GM19023 (cell line): ENCODE results near the gene RFLNA.

Experiments used
- ATAC-seq: cut with Tn5 transposase; IDR thresholded peaks from one replicate; pipeline ENCODE4 v1.9.1; 2021; ENCODE audit warnings: mild to moderate bottlenecking, moderate library complexity; ENCODE audit not compliant: unreplicated experiment

The RFLNA gene

GRCh38 chr12:124335426-124336183 lies 40.7 kb downstream of the RFLNA start:
- no peak for ATAC-seq

GRCh38 chr12:124336184-124336437 lies 41.2 kb downstream of the RFLNA start:
- ATAC-seq: no peak

GRCh38 chr12:124336742-124337520 lies 42.0 kb downstream of the RFLNA start:
- no peak for ATAC-seq

GRCh38 chr12:124337622-124338021 lies 42.7 kb downstream of the RFLNA start:
- ATAC-seq: no peak

DNA sequence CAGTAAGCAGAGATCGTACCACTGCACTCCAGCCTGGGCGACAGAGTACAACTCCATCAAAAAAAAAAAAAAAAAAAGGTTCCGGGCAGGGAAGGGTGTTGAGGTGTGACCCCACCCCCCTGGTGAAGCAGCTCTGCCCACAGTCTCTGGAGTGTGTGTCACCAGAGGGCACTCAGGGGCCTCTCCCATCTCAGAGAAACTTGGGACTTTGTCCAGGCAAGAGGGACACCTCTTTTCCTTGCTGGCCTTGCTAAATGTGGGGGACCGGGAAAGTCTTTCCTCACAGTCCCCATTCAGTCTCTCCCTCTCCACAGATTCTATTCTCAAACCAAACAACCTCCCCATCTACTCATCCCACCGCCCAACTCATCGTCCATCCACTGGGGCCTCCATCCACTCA lies 43.6 kb downstream of the RFLNA start:
- no peak for ATAC-seq

- ATAC-seq: no peak
Observed at GRCh38 chr12:124338876-124339603, 44.1 kb downstream of the RFLNA start.

DNA sequence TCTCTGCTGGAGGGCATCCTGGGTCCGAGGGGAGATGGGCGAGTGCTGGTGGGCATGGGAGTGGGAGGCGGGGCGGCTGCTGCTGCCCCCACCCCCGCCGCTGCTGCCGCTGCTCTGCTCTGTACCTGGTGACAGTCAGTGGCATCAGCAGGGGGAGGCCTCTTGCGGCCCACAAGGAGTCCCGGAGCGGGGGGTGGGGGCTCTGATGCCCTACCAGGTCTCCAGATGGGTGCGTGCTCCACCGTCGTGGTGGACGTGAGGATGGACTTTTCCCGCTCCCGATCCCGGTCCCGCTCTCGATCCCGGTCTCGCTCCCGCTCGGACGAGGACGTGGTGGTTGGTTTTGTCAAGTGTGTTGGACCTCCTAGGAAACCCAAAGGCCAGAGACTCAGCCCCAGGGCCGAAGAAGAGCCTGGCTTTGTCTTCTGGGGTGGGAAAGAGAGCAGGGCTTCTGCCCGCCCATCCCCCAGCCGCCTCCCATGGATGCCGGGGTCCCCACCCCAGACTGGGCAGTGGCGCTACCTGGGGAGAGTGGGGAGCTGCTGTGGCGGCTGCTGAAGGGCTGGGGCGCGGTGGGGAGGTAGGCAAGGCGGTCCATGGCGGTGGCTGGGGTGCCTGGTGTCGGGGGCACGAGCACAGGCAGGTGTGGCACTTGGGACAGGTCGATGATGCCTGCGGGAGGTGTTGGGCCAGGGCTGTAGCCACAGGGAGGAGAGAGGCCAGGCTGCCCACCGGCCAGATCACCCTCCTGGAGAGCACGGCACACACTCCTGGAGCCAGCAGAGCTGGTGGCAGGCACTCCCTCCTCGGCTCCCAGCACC lies 45.4 kb downstream of the RFLNA start:
- ATAC-seq: no peak

DNA sequence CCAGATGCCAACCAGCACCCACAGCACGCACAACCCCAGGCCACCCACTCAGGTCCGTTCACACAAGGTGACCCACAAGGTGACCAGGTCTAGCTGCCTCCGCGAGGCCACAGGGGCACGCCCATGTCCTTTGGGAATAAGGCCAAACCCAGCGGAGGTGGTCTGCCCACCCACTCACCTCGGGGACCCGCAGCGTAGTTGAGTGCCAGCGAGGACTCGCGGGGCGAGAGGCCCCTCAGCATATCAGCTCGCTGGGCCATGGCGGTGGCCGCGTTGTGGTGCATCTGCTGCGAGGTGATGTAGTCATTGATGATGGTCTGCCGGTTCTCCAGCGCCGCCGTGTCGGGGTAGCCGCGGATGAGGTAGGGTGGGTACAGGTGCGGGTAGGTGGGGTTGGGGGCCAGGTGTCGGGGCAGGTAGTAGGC lies 46.8 kb downstream of the RFLNA start:
- no peak for ATAC-seq

GRCh38 chr12:124344022-124344421 lies 49.1 kb downstream of the RFLNA start:
- ATAC-seq: no peak

DNA sequence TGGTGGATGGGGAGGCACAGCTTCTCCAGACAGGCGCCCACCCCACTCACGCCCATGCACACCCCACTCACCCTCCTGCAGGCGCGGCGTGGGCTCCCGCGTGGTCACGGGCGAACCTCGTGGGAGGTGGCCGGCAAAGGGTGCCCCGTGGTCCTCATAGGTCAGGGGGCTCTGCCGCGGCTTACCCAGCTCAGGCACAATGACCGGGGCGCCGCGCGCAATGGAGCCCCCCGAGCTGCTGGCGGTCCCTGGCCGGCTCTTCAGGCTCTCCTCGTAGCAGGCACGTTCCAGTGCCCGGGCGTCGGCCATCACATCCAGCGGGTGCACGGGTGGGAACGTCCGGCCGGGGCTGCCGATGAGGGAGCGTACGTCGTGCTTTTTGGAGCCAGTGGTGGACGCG lies 49.6 kb downstream of the RFLNA start:
- ATAC-seq: no peak

GRCh38 chr12:124345795-124346194 lies 50.9 kb downstream of the RFLNA start:
- ATAC-seq: no peak

GRCh38 chr12:124346425-124347168 lies 51.7 kb downstream of the RFLNA start:
- no peak for ATAC-seq

- no peak for ATAC-seq
Observed at GRCh38 chr12:124347335-124347734, 52.4 kb downstream of the RFLNA start.

- ATAC-seq: no peak
Observed at GRCh38 chr12:124347805-124348658, 53.1 kb downstream of the RFLNA start.

DNA sequence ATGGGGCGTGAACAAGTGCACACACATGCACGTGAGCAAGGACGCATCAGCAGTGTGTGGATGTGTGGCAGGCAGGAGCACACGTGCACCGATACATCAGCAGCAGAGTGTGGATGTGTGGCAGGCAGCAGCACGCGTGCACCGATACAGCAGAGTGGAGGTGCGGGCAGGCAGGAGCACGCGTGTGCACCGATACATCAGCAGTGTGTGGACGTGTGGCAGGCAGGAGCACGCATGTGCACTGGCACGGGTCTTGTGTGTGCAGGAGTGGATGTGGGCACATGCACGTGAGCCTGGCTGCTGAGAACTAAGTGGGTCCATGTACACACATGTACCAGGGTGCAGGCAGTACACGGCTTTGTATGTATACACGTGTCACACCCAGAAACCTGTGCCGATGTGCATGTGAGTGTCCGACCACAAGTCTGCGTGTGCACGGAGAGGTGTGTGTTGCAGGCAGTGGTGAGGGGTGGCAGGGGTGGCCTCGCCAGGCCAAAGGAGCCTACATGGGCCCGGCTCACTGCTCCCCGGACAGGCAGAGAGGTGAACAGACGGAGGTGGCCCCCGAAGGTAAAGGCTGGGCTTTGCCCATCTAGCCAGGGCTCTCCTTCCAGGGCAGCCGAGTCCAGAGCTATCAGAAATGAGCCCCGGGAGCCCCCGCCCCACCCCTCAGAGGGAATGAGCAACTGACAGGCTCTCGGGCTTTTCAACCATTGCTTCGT lies 53.9 kb downstream of the RFLNA start:
- no peak for ATAC-seq

- no peak for ATAC-seq
Observed at GRCh38 chr12:124350491-124350890, 55.6 kb downstream of the RFLNA start.

GRCh38 chr12:124351422-124351821 lies 56.5 kb downstream of the RFLNA start:
- ATAC-seq: no peak

- no peak for ATAC-seq
Observed at GRCh38 chr12:124352257-124352656, 57.4 kb downstream of the RFLNA start.

GRCh38 chr12:124352839-124353238 lies 57.9 kb downstream of the RFLNA start:
- no peak for ATAC-seq
